ENCODE measurements around the gene PDILT. TPM values are rescaled to one million over a fixed set of nuclear protein-coding genes. Genes with fewer than 3 reads are reported as not detected.
"Not testable (repeated sequence)": the region's sequence is repeated elsewhere in the genome, so short reads cannot be mapped to it uniquely, and the experiment has no call there.

Gene PDILT
- not detected for polyA plus RNA-seq (ENCODE audit: insufficient read length in 12 of 12)
- long read RNA-seq, donor 1, result 0 reads
- long read RNA-seq, donor 2, result 0 reads
- long read RNA-seq, donor 3, result 0 reads
- long read RNA-seq, donor 4, result 0 reads
- long read RNA-seq, donor 5, result 0 reads
- long read RNA-seq, donor 6, result 0 reads
- long read RNA-seq, donor 7, result 0 reads
- long read RNA-seq, donor 8, result 0 reads
- long read RNA-seq, donor 9, result 0 reads
- long read RNA-seq, donor 10, result 0 reads
- long read RNA-seq, donor 11, result 0 reads

- no peak for DNase-seq
These were observed at the start of gene PDILT for GRCh38 chr16:20404637-20405036. Gene PDILT, minus strand, starts transcription at chr16:20404737. Its CDS starts 5,437 bp downstream, at chr16:20399300.

DNA sequence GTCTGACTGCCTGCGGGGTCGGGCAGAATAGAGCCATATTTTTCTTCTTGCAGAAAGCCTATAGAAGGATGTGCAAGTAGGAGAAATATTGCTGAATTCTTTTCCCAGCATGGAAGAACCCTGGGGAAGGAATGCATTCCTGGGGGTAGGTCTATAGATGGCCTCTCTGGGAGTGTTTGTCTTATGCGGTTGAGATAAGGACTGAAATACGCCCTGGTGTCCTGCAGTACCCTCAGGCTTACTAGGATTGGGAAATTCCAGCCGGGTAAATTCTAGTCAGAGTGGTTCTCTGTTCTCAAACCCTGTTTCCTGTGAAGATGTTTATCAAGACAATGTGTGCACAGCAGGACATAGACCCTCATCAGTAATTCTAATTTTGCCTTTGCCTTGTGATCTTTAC lies 49.1 kb upstream of the PDILT start:
- DNase-seq, result not testable (repeated sequence)

DNA sequence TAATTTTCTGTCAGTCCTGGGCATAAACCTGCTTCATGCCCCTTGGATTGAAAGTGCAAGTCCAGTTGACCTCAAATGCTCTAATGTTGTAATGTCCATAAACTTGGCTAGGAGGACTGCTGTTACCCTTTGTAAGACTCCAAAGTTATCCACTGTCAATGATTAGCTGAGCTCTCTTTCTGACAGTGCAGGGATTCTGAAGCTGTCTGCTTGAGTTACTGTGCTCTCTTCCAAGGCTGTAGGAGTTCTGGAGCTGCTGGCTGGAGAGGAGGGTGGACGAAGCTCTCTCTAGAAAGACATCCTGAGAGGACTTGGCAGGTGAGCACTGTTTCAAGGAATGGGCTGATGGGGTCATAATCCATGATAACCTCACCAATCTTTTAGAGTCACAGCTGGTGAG lies 46.8 kb upstream of the PDILT start, which contains the start of gene ACSM2A:
Gene ACSM2A (plus strand): TSS at position 158 of the 400 bp plus-strand sequence. CDS start 8,594 bp downstream, outside the sequence.
- DNase-seq, result not testable (repeated sequence)

DNA sequence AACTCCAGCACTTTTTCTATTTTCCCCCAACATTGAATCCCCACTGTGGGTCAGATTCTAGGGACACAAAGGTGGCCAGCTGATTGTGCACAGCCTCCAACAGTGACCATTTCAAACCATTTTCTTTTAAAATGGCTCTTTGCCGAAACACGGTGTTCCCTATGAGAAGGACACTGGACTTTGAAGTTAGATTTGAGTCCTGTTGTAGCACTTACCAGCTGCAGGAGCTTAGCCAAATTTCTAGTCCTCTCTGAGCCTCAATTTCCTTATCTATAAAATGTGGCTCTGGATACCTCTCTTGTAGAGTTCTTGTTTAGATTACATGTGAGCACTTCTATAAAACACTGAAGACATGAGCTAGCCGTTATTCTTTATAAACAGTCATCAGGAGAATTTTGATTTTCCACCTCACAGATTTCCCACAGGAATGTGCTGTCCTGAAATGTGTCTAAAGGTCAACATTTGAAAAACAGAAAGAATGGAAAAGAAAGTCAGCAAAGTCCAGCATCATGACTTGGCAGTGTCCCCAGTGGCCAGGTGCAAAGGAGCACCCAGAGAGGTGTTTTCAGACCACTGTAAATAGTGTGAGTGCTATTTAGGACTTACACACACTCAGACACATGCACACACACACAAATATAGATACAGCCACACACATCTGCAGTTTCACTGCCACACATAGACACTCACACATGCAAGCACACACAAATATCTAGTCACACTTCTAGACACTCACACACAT lies 42.3 kb upstream of the PDILT start:
- DNase-seq, result not testable (repeated sequence)

DNA sequence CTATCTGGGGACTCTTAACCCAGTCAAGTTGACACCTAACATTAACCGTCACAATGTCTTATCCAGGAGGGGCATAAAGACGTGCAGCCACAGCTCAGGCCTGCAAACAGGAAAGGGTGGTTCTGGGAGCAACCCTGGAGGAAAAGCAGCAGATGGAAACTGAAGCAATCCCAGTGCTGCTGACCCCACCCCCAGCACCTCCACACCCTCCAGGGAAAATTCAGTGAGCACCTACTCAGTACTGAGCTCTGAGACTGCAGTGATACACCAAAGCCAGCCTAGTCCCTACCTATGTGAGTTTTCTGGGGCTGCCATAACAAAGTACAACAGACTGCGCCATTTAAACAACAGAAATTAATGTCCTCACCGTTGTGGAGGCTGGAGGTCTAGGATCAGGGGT lies 37.3 kb upstream of the PDILT start:
- DNase-seq, result not testable (repeated sequence)

DNA sequence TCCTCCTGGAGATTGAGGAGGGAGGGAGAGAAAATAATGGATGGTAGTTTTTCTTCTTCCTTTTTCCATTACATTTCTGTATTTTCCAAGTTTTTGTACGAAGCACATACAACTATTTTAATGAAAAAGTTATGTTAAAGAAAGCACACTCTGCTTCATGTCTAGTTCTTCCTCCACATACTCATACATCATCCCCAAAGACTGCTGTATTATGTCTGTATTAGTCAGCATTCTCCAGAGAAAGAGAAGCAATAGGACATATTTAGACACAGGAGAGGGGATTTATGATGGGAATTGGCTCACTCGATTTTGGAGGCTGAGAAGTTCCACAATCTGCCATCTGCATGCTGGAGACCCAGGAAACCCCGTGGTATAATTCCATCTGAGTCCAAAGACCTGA lies 36.7 kb upstream of the PDILT start:
- DNase-seq, result no peak

DNA sequence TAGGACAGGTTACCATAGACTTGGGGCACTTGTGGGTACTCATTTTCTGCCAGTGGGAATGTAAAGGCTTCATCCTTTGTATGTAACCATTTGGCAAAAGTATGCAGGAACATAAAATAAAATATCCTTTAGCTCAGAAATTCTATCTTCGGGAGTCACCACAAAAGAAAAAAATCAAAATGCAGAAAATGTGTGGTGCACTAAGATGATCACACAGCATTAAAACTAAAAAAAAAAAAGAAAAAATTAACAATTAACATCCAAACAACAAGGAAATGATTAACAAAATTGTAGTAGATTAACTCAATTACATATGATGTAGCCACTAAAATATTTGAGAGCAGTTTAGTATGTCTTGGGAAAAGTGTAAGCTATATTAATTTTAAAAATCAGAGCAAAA lies 36.2 kb upstream of the PDILT start:
- not testable (repeated sequence) for DNase-seq

- not testable (repeated sequence) for DNase-seq
These were observed 35.3 kb upstream of the PDILT start for GRCh38 chr16:20439820-20440231.

DNA sequence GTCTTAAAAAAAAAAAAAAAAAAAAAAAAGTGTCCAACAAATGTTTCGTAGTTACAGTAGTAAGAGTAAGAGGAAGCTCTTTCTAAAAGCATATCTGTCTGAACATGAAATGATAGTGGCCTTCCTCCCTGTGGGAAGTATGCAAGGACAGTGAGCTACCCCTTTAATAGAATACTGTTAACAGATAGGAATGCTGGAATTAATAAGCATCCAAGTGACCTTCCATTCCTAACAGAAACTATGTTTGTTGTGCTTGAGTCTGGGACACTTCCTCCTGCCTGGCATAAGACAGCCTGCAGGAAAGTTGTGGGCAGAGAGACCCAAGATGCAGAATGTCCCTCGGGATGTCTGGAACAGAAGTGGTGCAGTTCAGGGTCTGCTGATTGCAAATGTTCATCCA lies 34.4 kb upstream of the PDILT start:
- not testable (repeated sequence) for DNase-seq

- DNase-seq, result no peak
These were observed 26.4 kb upstream of the PDILT start for GRCh38 chr16:20430948-20431347.

DNA sequence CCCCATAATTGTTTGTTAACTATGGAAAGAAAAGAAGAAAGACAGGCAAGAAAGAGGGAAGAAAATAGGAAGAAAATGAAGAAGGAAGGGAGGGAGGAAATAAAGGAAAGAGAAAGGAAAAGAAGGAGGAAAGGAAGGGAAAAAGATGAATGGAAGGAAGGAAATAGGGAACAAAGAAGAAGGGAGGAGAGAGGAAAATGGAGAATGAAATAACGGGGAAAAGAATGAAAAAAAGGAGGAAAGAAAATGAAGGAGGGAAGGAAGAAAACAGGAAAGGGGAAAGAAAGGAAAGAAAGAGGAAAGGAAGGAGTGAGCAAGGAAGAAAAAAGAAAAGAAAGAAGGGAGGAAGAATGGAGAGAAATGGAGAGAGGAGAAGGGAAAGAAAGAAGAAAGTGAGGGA lies 25.9 kb upstream of the PDILT start:
- DNase-seq, result not testable (repeated sequence)

DNA sequence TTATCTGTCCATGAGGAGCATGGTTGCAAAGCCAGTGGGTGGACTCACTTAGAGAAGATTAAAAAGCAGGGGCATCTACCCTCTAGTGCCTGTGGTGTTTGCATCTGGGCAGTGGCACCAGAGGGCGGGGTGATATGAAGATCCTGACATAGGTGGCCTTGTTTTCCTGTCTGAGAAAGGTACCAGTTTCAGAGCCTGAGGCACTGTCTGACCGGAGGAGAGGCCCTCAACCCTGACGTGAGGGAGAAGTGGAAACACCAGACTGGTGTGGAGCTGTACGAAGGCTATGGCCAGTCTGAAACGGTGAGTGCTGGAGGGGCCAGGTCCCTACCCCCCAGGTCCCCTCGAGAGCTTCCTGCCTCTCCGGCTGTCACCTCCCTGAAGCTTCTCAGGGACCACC lies 25.0 kb upstream of the PDILT start:
- not testable (repeated sequence) for DNase-seq

DNA sequence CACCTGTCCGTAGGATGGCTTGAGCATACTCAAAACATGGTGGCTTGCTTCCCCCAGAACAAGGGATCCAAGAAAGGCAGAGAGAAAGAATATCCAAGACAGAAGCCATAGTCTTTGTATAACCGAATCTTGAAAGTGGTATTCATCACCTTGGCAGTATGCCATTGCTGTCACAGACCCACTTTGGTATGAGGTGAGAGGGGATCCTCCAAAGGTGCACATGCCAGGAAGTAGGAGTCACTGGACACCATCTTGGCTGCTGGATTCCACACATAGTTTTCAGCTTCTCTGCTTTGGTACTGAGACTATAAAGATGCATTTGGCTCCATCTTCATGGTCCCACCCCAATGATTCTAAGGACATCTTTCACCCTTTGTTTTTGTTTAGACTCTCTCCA lies 22.9 kb upstream of the PDILT start:
- DNase-seq, result not testable (repeated sequence)

DNA sequence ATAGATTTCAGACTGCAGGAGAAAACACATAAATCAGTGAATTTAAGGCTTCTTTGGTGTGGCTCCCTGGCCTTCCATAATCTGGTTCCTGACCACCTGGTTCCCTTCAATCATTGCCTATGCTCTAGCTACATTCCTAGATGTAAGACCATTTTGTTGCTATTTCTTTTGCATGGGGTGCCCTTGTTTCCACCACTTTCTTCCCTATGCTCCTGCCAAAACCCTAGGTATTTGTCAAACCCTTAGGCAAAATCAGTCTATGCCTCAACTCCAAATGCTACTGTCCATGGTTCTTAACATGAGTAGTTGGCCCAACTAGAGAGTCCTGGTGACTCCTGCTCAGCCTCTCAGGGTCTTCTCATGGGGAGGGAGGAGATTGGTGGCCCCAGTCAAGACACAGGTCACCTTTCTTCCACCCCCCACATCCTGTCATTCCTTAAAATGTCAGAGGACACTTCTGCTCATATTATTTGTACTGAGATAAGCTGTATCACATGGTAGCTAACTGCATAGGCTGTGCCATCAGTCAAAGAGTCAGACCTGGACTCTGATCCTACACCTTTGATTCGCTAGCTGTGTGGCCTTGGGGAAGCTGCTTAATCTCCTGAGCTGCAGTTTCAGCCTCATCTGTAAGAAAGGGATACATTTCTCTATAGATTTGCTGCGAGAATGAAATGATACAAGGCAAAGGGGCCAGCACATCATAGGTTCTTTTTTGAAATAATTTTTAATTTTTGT lies 19.8 kb upstream of the PDILT start:
- no peak for DNase-seq

- DNase-seq, result not testable (repeated sequence)
These were observed 19.2 kb upstream of the PDILT start for GRCh38 chr16:20423772-20424128.

- DNase-seq, result not testable (repeated sequence)
These were observed 17.2 kb upstream of the PDILT start for GRCh38 chr16:20421748-20422147.

GRCh38 chr16:20419093-20419492 lies 14.6 kb upstream of the PDILT start:
- DNase-seq, result not testable (repeated sequence)

GRCh38 chr16:20415541-20415940 lies 11.0 kb upstream of the PDILT start:
- DNase-seq, result no peak

DNA sequence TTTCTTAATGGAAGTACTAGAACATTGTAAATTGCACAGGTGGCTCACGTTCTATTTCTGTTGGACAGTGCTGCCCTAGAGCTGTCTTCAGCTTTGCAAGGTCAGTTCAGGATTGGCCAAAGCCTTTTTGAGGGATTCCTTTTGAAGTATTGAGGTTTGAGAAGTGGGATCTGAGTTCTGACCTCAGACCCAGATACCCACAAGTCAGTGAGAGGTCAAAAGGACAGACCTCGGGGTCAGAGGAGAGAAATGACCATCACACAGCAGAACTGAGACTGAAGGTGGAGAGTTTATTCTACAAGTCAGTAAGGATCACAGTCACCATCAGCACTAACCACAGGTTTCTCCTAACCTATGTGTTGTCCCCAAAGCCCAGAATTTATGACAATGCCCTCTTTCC lies 6.5 kb upstream of the PDILT start:
- no peak for DNase-seq

DNA sequence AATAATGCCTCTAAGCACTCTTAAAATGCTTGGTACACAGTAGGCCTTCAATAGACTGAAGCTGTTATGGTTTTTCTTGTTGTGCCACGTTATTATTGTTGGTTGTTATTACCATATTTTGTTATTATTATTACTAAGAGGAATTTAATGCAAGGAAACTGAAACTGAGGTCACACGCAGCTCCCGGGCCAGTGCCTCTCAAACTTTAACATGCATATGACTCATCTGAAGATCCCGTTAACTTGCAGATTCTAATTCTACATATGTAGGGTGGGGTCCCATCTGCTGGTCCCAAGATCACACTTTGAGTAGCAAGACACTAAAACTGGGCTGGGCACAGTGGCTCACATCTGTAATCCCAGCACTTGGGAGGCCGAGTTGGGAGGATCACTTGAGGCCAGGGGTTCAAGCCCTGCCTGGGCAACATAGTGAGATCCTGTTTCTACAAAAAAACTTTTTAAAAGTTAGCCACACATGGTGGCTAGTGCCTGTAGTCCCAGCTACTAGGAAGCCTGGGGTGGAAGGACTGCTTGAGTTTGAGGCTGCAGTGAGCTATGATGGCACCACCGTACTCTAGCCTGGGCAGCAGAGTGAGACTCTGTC lies 5.7 kb upstream of the PDILT start:
- DNase-seq, result no peak

DNA sequence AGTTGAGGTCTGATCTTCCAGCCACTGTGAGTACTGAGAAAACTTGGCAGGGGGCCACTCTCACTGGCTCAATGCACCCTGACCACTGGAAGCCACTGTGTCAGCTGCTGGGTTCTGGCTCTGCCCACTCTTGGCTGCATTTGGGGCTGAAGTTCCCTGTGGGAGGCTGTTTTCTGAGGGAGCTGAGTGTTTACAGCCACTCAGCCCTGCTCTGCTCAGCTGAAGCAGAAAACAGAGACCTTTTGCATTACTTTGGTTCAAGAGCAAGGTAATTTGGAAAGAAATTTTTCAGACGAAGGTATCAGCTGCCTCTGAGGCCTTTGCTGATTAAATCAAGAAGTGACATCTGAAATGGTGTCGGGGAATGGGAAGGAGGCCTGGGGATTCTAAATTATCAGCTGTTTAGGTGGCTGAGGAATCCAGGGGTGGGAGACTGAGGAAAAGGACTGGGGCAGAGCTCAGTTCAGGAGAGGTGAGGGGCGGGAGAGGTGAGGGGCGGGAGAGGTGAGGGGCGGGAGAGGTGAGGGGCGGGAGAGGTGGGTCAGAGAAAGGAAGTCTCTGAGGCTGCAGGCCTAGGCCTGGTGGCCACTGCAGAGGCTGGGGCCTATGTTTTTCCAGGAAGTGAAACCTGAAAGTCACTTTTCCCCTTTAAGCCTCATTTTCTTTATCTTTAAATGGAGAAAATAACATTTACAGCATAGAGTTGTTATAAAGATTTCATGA lies 5.0 kb upstream of the PDILT start, which contains the start of gene ACSM5:
Gene ACSM5 (plus strand): TSS at position 137 of the 723 bp plus-strand sequence. CDS start 1,951 bp downstream, outside the sequence.
- DNase-seq, result no peak

Data from muscle of arm (tissue), 14 donors.